SKM-1 treated with dmso at 0.1 percent for 144 hours (cell line): ENCODE measurements around the gene GTF2F1.
"Not testable (repeated sequence)": the region's sequence is repeated elsewhere in the genome, so short reads cannot be mapped to it uniquely, and the experiment has no call there.

Source experiments
- DNase-seq: peaks from one replicate; lab custom pipeline; 2025; ENCODE audit not compliant: unreplicated experiment; lab: John Stamatoyannopoulos, UW

Gene GTF2F1

GRCh38 chr19:6387372-6387771 lies 5.6 kb downstream of the GTF2F1 start:
- DNase-seq, result no peak

GRCh38 chr19:6384381-6384780 lies 8.6 kb downstream of the GTF2F1 start:
- DNase-seq, result no peak

- no peak for DNase-seq
Observed at GRCh38 chr19:6383188-6383587, 9.8 kb downstream of the GTF2F1 start.

- DNase-seq, result no peak
Observed at GRCh38 chr19:6381030-6381750, 11.8 kb downstream of the GTF2F1 start.

- no peak for DNase-seq
Observed at GRCh38 chr19:6379744-6380143, 13.2 kb downstream of the GTF2F1 start.

- DNase-seq, result no peak
Observed at GRCh38 chr19:6378486-6378885, 14.5 kb downstream of the GTF2F1 start.

- no peak for DNase-seq
Observed at GRCh38 chr19:6378041-6378440, 14.9 kb downstream of the GTF2F1 start.

GRCh38 chr19:6376512-6377190 lies 16.3 kb downstream of the GTF2F1 start:
- DNase-seq, result no peak

- no peak for DNase-seq
Observed at GRCh38 chr19:6375411-6376010, 17.5 kb downstream of the GTF2F1 start, which contains the start of gene PSPN. Gene PSPN (minus strand): TSS chr19:6375933. CDS start chr19:6375849, 84 bp downstream.

- no peak for DNase-seq
Observed at GRCh38 chr19:6374711-6375410, 18.1 kb downstream of the GTF2F1 start.

GRCh38 chr19:6374161-6374709 lies 18.7 kb downstream of the GTF2F1 start:
- DNase-seq, result no peak

- DNase-seq, result no peak
Observed at GRCh38 chr19:6373813-6374108, 19.2 kb downstream of the GTF2F1 start.

GRCh38 chr19:6373096-6373812 lies 19.7 kb downstream of the GTF2F1 start:
- peak; percentile 91 for DNase-seq

- peak; percentile 100 for DNase-seq
Observed at GRCh38 chr19:6372594-6373095, 20.3 kb downstream of the GTF2F1 start, which contains the start of gene ALKBH7. Gene ALKBH7 (plus strand): TSS chr19:6372794. CDS start chr19:6372821, 27 bp downstream.

GRCh38 chr19:6364353-6364752 lies 28.6 kb downstream of the GTF2F1 start:
- no peak for DNase-seq

- DNase-seq, result no peak
Observed at GRCh38 chr19:6362351-6362801, 30.6 kb downstream of the GTF2F1 start.

- no peak for DNase-seq
Observed at GRCh38 chr19:6362027-6362350, 31.0 kb downstream of the GTF2F1 start.

- not testable (repeated sequence) for DNase-seq
Observed at GRCh38 chr19:6360857-6361216, 32.1 kb downstream of the GTF2F1 start.

GRCh38 chr19:6360445-6360844 lies 32.5 kb downstream of the GTF2F1 start:
- not testable (repeated sequence) for DNase-seq

GRCh38 chr19:6359568-6360341 lies 33.2 kb downstream of the GTF2F1 start:
- DNase-seq, result no peak
